K562 (cell line): ENCODE measurements around the gene NUP160. TPM values are rescaled to one million over a fixed set of nuclear protein-coding genes. Genes with fewer than 3 reads are reported as not detected.
A peak's percentile ranks its signal among the peaks of the same experiment; 100 is the strongest.

Experiments used
- ATAC-seq: fragments of 200-7000 bp; cut with Tn5 transposase; 3 replicates; pipeline ENCODE4 v1.9.1; 2020; ENCODE audit warnings: moderate library complexity
- BruUV-seq: library from RNA; stranded (reverse); fragments of 400-500 nt; replicated peaks from 2 replicates; lab custom pipeline; 2021; lab: Mats Ljungman, UMichigan
- CTCF ChIA-PET: fragments of 300-600 bp; formaldehyde crosslinking; extraction: SDS; loops from one replicate; lab custom pipeline; 2021; ENCODE audit warnings: low intra/inter-chr PET ratio; lab: Yijun Ruan, JAX
- POLR2A ChIA-PET: fragments of 300-600, 350-650 bp; sonication (Branson Sonifier 250); formaldehyde crosslinking; extraction: SDS; loops from one replicate; lab custom pipeline; 2021; ENCODE audit warnings: antibody characterized with exemption, inconsistent platforms; lab: Yijun Ruan, JAX
- DNase-seq, 4 experiments: peaks; one replicate each; pipeline versions ENCODE4 v3.0.0 to v3.0.0-alpha.2; 2011 to 2018; ENCODE audit warnings: low spot score in 3 of 4, mixed read lengths in 3 of 4; ENCODE audit errors: extremely low read depth in 1 of 4
- FAIRE-seq: peaks from 2 replicates; lab custom pipeline; 2011; peaks lifted over from hg19 to GRCh38; lab: Jason Lieb, UNC
- H2AFZ ChIP-seq: 2 replicates; pipeline ENCODE4 v1.6.0; 2011; ENCODE audit warnings: low read depth, low read length, control low read depth, inconsistent platforms
- H3K27ac ChIP-seq: fragments of 200-600 bp; 3 replicates; pipeline ENCODE4 v1.8.0; 2011; ENCODE audit warnings: low read depth, mild to moderate bottlenecking, control low read depth, inconsistent platforms, low read length, moderate library complexity, mixed read lengths; ENCODE audit errors: extremely low read depth
- H3K27me3 ChIP-seq, 2 experiments: fragments of 300-600 bp in 1 of 2; 2 replicates in 1 of 2; 3 replicates in 1 of 2; pipeline versions ENCODE4 v1.6.0 to v1.8.0; 2011; ENCODE audit warnings: inconsistent platforms in 2 of 2, low read length in 2 of 2, mild to moderate bottlenecking in 1 of 2, mixed read lengths in 1 of 2, moderate library complexity in 1 of 2; ENCODE audit not compliant: control insufficient read depth in 2 of 2, insufficient read depth in 2 of 2
- H3K36me3 ChIP-seq: fragments of 300-600 bp; 3 replicates; pipeline ENCODE4 v1.8.0; 2011; ENCODE audit warnings: mild to moderate bottlenecking, low read length, inconsistent platforms; ENCODE audit not compliant: control insufficient read depth, insufficient read depth
- H3K4me1 ChIP-seq, 2 experiments: fragments of 200-600 bp in 1 of 2; replicated peaks in 1 of 2; 2 replicates in 1 of 2; 3 replicates in 1 of 2; pipeline versions ENCODE4 v1.5.1 to v1.8.0; 2011; ENCODE audit warnings: inconsistent platforms in 2 of 2, low read length in 2 of 2, mild to moderate bottlenecking in 1 of 2, mixed read lengths in 1 of 2, moderate library complexity in 1 of 2; ENCODE audit not compliant: control insufficient read depth in 2 of 2, insufficient read depth in 2 of 2
- H3K4me2 ChIP-seq: 2 replicates; pipeline ENCODE4 v1.6.1; 2011; ENCODE audit warnings: low read length, control low read depth, inconsistent platforms, mixed read lengths; ENCODE audit not compliant: insufficient read depth
- H3K4me3 ChIP-seq: fragments of 200-600 bp; sonication (generic), shearing (Covaris generic); 2 replicates; pipeline ENCODE4 v1.5.1; 2016; ENCODE audit warnings: control low read depth, inconsistent platforms
- H3K79me2 ChIP-seq: fragments of 200-600 bp; 3 replicates; pipeline ENCODE4 v1.8.0; 2011; ENCODE audit warnings: low read length, inconsistent platforms; ENCODE audit not compliant: control insufficient read depth, insufficient read depth
- H3K9ac ChIP-seq, 2 experiments: 2 replicates each; pipeline versions ENCODE4 v1.6.0 to v1.6.1; 2011; ENCODE audit warnings: low read depth in 2 of 2, low read length in 2 of 2, control low read depth in 1 of 2, inconsistent platforms in 1 of 2, mild to moderate bottlenecking in 1 of 2, mixed read lengths in 1 of 2; ENCODE audit not compliant: insufficient read depth in 1 of 2
- H3K9me1 ChIP-seq: one replicate; pipeline ENCODE4 v1.6.0; 2011; ENCODE audit warnings: inconsistent platforms, mild to moderate bottlenecking, low read length, moderate library complexity; ENCODE audit not compliant: control insufficient read depth, insufficient read depth
- H3K9me3 ChIP-seq: replicated peaks from 2 replicates; pipeline ENCODE4 v1.5.1; 2011; ENCODE audit warnings: low read depth, low read length, inconsistent platforms; ENCODE audit not compliant: control insufficient read depth, insufficient read depth
- H4K20me1 ChIP-seq: replicated peaks from 2 replicates; pipeline ENCODE4 v1.6.1; 2011; ENCODE audit warnings: low read length, inconsistent platforms, mixed read lengths; ENCODE audit not compliant: control insufficient read depth, insufficient read depth
- CHD4 ChIP-seq: fragments of 200-600 bp; sonication (generic); IDR thresholded peaks from 3 replicates; pipeline ENCODE4 v1.6.1; 2012; ENCODE audit warnings: low read depth, mild to moderate bottlenecking, mixed read lengths, low read length, inconsistent platforms; ENCODE audit not compliant: insufficient read depth, insufficient replicate concordance, poor library complexity, severe bottlenecking
- HDAC8 ChIP-seq: fragments of 450-650 bp; IDR thresholded peaks from 2 replicates; pipeline ENCODE4 v1.6.1; 2016; ENCODE audit warnings: mild to moderate bottlenecking, missing genetic modification characterization, moderate library complexity, missing compliant biosample characterization
- MYNN ChIP-seq, 2 experiments: sonication (generic); formaldehyde crosslinking in 1 of 2; IDR thresholded peaks; 2 replicates each; pipeline versions ENCODE4 v1.5.0 to v1.6.1; 2016 to 2020; ENCODE audit warnings: antibody characterized with exemption in 1 of 2, missing genetic modification reagents in 1 of 2
- NCOA6 ChIP-seq: fragments of 450-650 bp; IDR thresholded peaks from 2 replicates; pipeline ENCODE4 v1.6.1; 2017; ENCODE audit warnings: mild to moderate bottlenecking
- NRF1 ChIP-seq, 2 experiments: fragments of 450-650 bp; IDR thresholded peaks in 1 of 2; conservative IDR thresholded peaks in 1 of 2; 2 replicates each; pipeline ENCODE4 v1.6.1; 2014; ENCODE audit warnings: mild to moderate bottlenecking in 2 of 2
- PTBP1 ChIP-seq: fragments of 200-400 bp; formaldehyde crosslinking; IDR thresholded peaks from 2 replicates; pipeline ENCODE4 v1.6.1; 2017; ENCODE audit warnings: low read depth, low read length
- RB1 ChIP-seq: fragments of 450-650 bp; IDR thresholded peaks from 2 replicates; pipeline ENCODE4 v1.6.1; 2017; ENCODE audit warnings: low read depth, mild to moderate bottlenecking
- RUNX1 ChIP-seq: sonication (generic); IDR thresholded peaks from 2 replicates; pipeline ENCODE4 v1.6.1; 2016; ENCODE audit warnings: antibody characterized with exemption, low read depth
- ZNF23 ChIP-seq: fragments of 250-450 bp; sonication (Bioruptor Pico); IDR thresholded peaks from 2 replicates; pipeline ENCODE4 v1.4.0; 2020; ENCODE audit warnings: mild to moderate bottlenecking
- ZNF589 ChIP-seq: fragments of 200-800 bp; sonication (Bioruptor generic); IDR thresholded peaks from 2 replicates; pipeline ENCODE4 v1.6.1; 2016; ENCODE audit warnings: low read depth, missing genetic modification characterization, missing compliant biosample characterization
- ZNF696 ChIP-seq: fragments of 250-450 bp; sonication (Bioruptor Pico); conservative IDR thresholded peaks from 2 replicates; pipeline ENCODE4 v1.4.0; 2020; ENCODE audit warnings: mild to moderate bottlenecking, moderate library complexity
- ZNF707 ChIP-seq: fragments of 250-450 bp; sonication (Bioruptor Pico); conservative IDR thresholded peaks from 2 replicates; pipeline ENCODE4 v1.8.0; 2022; ENCODE audit warnings: inconsistent platforms, mild to moderate bottlenecking, moderate library complexity
- WGBS: fragments of 100-300 bp; shearing (Covaris generic); methylation state at CpG from one replicate; pipeline ENCODE4 v1.1.6; 2016; ENCODE audit warnings: low coverage, mixed read lengths; ENCODE audit not compliant: insufficient coverage; ENCODE audit errors: missing lambda C conversion rate; 5-methylcytosine and 5-hydroxymethylcytosine counted together
- in situ Hi-C: fragments of 300-500 bp; cut with MboI; formaldehyde crosslinking; loops from 4 replicates; pipeline ENCODE4 v1.15.0; 2018; ENCODE audit warnings: inconsistent platforms, mixed read lengths
- intact Hi-C: fragments of 100-400 bp; cut with micrococcal nuclease; formaldehyde crosslinking; loops from 2 replicates; pipeline ENCODE4 v1.14.2; 2022
- polyA plus RNA-seq, 8 experiments: library from polyadenylated mRNA; depleted of rRNA in 4 of 8; stranded (reverse) in 5 of 8; unstranded in 3 of 8; fragments of >200 nt; fragmentation: Nextera tagmentation in 2 of 8; fragmentation: Illumina TruSeq in 1 of 8; extraction: Ambion mirVana in 2 of 8; extraction: Trizol in 1 of 8; gene quantifications; 2 replicates each; pipeline versions ENCODE4 v1.2.1 to v1.2.3, GENCODE V29; 2011 to 2014; ENCODE audit warnings: inconsistent platforms in 1 of 8, missing spikeins in 1 of 8
- total RNA-seq, 7 experiments: library from RNA; depleted of rRNA in 6 of 7; stranded (reverse); fragments of >200 nt in 6 of 7; fragmentation: Illumina TruSeq in 2 of 7; extraction: Trizol in 2 of 7; gene quantifications; 2 replicates each; pipeline versions ENCODE4 v1.2.1 to v1.2.3, GENCODE V29; 2011 to 2021; ENCODE audit warnings: low replicate concordance in 1 of 7
- TF ChIP-seq, protein P1 (sequence below): fragments of 250-450 bp; sonication (Bioruptor Pico); IDR thresholded peaks from 2 replicates; pipeline ENCODE4 v1.9.0; 2021; ENCODE audit warnings: mild to moderate bottlenecking, inconsistent platforms
- TF ChIP-seq, protein P2 (sequence below): fragments of 200-400 bp; formaldehyde crosslinking; IDR thresholded peaks from 2 replicates; pipeline ENCODE4 v1.6.1; 2017; ENCODE audit warnings: mild to moderate bottlenecking, low read depth, low read length, moderate library complexity
- TF ChIP-seq, protein P3 (sequence below), 2 experiments: fragments of 450-650 bp in 1 of 2; sonication (generic) in 1 of 2; formaldehyde crosslinking in 1 of 2; IDR thresholded peaks in 1 of 2; conservative IDR thresholded peaks in 1 of 2; 2 replicates each; pipeline versions ENCODE4 v1.6.1 to v1.8.1; 2016 to 2023; ENCODE audit warnings: mild to moderate bottlenecking in 2 of 2, moderate library complexity in 2 of 2, inconsistent platforms in 1 of 2, missing genetic modification reagents in 1 of 2

Gene NUP160
- total and polyA plus RNA-seq, 9 of the 15 experiments (the other 6 are each of a cell fraction or from before 2014, with no cell fraction given), result 41.5 to 112 (median 65.0) TPM

DNA sequence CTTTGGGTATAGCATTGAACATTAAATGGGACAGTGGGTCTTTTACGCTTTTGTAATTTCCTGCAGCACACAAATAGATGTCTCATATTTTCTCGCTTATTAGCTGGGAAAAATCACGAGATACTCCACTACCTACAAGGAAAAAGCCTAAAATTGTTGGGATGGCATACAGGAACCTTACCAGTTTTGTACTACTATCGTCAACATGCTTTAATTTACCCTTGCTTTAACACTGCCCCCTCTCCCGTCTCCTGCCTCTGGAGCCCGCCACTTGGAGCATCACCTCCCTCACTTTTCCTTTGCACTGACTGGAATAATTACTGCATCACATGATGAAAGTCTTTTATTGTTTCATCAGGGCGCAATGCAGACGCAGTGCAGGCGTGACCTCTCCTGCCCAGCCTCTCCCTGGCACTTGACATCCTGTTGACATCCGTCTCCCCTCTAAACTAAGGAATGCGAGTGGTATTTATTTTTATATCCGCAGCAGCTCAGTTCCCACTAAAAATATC lies 80.0 kb downstream of the NUP160 start:
- WGBS, result 43% methylated on average over 12 of the region's 12 CpGs
- peak overlapping the region; percentile 98 for H3K27ac ChIP-seq
- peaks cover 8 to 23% of the 10 kb centered on the region in 2 experiments; a peak in 4 of 5 replicates for H3K4me1 ChIP-seq
- H3K9me3 ChIP-seq, result no peaks in the 10 kb centered on the region; the same call in 1 of the 2 replicates
- peak overlapping the region; percentile 76 for H2AFZ ChIP-seq
- peak overlapping the region; percentile 87 for H3K4me2 ChIP-seq
- peaks cover 21% of the 10 kb centered on the region for H3K36me3 ChIP-seq
- POLR2A ChIA-PET, result interaction anchor here (0.5 to 1.9 kb wide), 6 partner anchors 10 to 59 kb away, joined by 3 to 4 read pairs (median 3); no protein-coding TSS in a partner anchor
- H3K9ac ChIP-seq, result peak overlapping the region; percentile 94 to 99
- intact Hi-C loops, result loop anchor here (5.0 kb wide), 1 partner anchor 344 kb away; no protein-coding TSS in a partner anchor
- DNase-seq (peak in 3 of 4 experiments; percentile 16 to 40 (median 23)), ATAC-seq (no peak), FAIRE-seq (peak; percentile 54)
- H3K4me3 ChIP-seq, result peak overlapping the region; percentile 58
- H3K9me1 ChIP-seq, result no peaks in the 10 kb centered on the region
- peaks cover 49% of the 10 kb centered on the region for H3K79me2 ChIP-seq
- H4K20me1 ChIP-seq, result no peaks in the 10 kb centered on the region
- no peaks in the 10 kb centered on the region for H3K27me3 ChIP-seq
- CTCF ChIA-PET, result no interaction called here
- in situ Hi-C loops, result no loop called here
- no TSS peak for BruUV-seq
- no peak for TF ChIP-seq CHD4
- no peak for TF ChIP-seq MYNN (IDR thresholded peaks at IDR 0.05)
- no peak for TF ChIP-seq MYNN (CRISPR knock-in tag; IDR thresholded peaks at IDR 0.05)
- no peak for TF ChIP-seq ZNF707 (CRISPR knock-in tag)
- no peak for TF ChIP-seq ZNF23 (CRISPR knock-in tag)
- TF ChIP-seq RUNX1, result no peak
- no peak for TF ChIP-seq NCOA6
- no peak for TF ChIP-seq ZNF696 (CRISPR knock-in tag)
- TF ChIP-seq ZNF589 (CRISPR knock-in tag), result peak; percentile 61; the same call in 1 of the 2 replicates
- TF ChIP-seq HDAC8 (tag), result no peak
- no peak for TF ChIP-seq RB1
- TF ChIP-seq, protein P1, sequence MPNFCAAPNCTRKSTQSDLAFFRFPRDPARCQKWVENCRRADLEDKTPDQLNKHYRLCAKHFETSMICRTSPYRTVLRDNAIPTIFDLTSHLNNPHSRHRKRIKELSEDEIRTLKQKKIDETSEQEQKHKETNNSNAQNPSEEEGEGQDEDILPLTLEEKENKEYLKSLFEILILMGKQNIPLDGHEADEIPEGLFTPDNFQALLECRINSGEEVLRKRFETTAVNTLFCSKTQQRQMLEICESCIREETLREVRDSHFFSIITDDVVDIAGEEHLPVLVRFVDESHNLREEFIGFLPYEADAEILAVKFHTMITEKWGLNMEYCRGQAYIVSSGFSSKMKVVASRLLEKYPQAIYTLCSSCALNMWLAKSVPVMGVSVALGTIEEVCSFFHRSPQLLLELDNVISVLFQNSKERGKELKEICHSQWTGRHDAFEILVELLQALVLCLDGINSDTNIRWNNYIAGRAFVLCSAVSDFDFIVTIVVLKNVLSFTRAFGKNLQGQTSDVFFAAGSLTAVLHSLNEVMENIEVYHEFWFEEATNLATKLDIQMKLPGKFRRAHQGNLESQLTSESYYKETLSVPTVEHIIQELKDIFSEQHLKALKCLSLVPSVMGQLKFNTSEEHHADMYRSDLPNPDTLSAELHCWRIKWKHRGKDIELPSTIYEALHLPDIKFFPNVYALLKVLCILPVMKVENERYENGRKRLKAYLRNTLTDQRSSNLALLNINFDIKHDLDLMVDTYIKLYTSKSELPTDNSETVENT (CRISPR knock-in tag), result no peak
- TF ChIP-seq NRF1 (conservative IDR thresholded peaks at IDR 0.05 in 1 of 2, IDR thresholded peaks at IDR 0.05 in 1 of 2), result no peak
- no peak for TF ChIP-seq PTBP1
- TF ChIP-seq, protein P2, sequence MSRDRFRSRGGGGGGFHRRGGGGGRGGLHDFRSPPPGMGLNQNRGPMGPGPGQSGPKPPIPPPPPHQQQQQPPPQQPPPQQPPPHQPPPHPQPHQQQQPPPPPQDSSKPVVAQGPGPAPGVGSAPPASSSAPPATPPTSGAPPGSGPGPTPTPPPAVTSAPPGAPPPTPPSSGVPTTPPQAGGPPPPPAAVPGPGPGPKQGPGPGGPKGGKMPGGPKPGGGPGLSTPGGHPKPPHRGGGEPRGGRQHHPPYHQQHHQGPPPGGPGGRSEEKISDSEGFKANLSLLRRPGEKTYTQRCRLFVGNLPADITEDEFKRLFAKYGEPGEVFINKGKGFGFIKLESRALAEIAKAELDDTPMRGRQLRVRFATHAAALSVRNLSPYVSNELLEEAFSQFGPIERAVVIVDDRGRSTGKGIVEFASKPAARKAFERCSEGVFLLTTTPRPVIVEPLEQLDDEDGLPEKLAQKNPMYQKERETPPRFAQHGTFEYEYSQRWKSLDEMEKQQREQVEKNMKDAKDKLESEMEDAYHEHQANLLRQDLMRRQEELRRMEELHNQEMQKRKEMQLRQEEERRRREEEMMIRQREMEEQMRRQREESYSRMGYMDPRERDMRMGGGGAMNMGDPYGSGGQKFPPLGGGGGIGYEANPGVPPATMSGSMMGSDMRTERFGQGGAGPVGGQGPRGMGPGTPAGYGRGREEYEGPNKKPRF, result no peak
- TF ChIP-seq, protein P3, sequence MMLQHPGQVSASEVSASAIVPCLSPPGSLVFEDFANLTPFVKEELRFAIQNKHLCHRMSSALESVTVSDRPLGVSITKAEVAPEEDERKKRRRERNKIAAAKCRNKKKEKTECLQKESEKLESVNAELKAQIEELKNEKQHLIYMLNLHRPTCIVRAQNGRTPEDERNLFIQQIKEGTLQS (IDR thresholded peaks at IDR 0.05), result no peak
- TF ChIP-seq, protein P3 (CRISPR knock-in tag; conservative IDR thresholded peaks at IDR 0.05), result no peak
